B cell (primary cell): Measurements from ENCODE around the gene PCNX3. TPM values are rescaled to one million over a fixed set of nuclear protein-coding genes. Genes with fewer than 3 reads are reported as not detected.

Experiments
- ATAC-seq: fragments of 200-7000 bp; cut with Tn5 transposase; one replicate; pipeline ENCODE4 v1.10.0; 2021; ENCODE audit warnings: low read depth, mild to moderate bottlenecking, moderate number of reproducible peaks, moderate library complexity
- CTCF ChIA-PET: fragments of 350-600 bp; sonication (Branson Sonifier 250); formaldehyde crosslinking; loops from one replicate; lab custom pipeline; 2021; ENCODE audit warnings: antibody characterized with exemption, inconsistent platforms; lab: Charles Lee
- POLR2A ChIA-PET: fragments of 350-600 bp; sonication (Branson Sonifier 250); formaldehyde crosslinking; loops from one replicate; lab custom pipeline; 2021; ENCODE audit warnings: antibody characterized with exemption; lab: Charles Lee
- DNase-seq: peaks from one replicate; pipeline ENCODE4 v3.0.0; 2013
- H2AFZ ChIP-seq: 2 replicates; pipeline ENCODE4 v1.6.1; 2012; ENCODE audit warnings: mild to moderate bottlenecking, low read depth, low read length; ENCODE audit not compliant: insufficient read depth, poor library complexity, severe bottlenecking
- H3K27ac ChIP-seq, 2 donors: 1 replicate in 1 of 2; 2 replicates in 1 of 2; pipeline ENCODE4 v1.5.1; 2012 to 2013; ENCODE audit warnings: low read length in 2 of 2, mild to moderate bottlenecking in 2 of 2, moderate library complexity in 1 of 2
- H3K27me3 ChIP-seq, 4 experiments: fragments of 200-600 bp in 1 of 4; sonication (generic) in 1 of 4; replicated peaks in 1 of 4; 1 replicate in 2 of 4; 2 replicates in 2 of 4; pipeline versions ENCODE4 v1.6.1 to v1.7.0; 2013 to 2016; ENCODE audit warnings: low read length in 3 of 4, mild to moderate bottlenecking in 2 of 4, mixed read lengths in 1 of 4, moderate library complexity in 1 of 4; ENCODE audit not compliant: insufficient read depth in 4 of 4, control insufficient read depth in 3 of 4; ENCODE audit errors: control extremely low read depth in 1 of 4
- H3K36me3 ChIP-seq, 2 experiments: replicated peaks in 1 of 2; 1 replicate in 1 of 2; 2 replicates in 1 of 2; pipeline versions ENCODE4 v1.6.1 to v1.7.1; 2013; ENCODE audit warnings: low read length in 1 of 2; ENCODE audit not compliant: insufficient read depth in 2 of 2, control insufficient read depth in 1 of 2; ENCODE audit errors: control extremely low read depth in 1 of 2, extremely low read depth in 1 of 2
- H3K4me1 ChIP-seq, 2 donors: fragments of 200-600 bp in 1 of 2; sonication (generic) in 1 of 2; 1 replicate in 1 of 2; 2 replicates in 1 of 2; pipeline versions ENCODE4 v1.5.1 to v1.6.1; 2013 to 2017; ENCODE audit warnings: low read length in 2 of 2; ENCODE audit not compliant: control insufficient read depth in 2 of 2, insufficient read depth in 2 of 2
- H3K4me2 ChIP-seq: replicated peaks from 2 replicates; pipeline ENCODE3; 2012; ENCODE audit warnings: mild to moderate bottlenecking, low read depth, low read length; ENCODE audit not compliant: poor library complexity, severe bottlenecking
- H3K4me3 ChIP-seq, 5 experiments: fragments of 200-600 bp in 1 of 5; sonication (generic) in 1 of 5; 1 replicate in 3 of 5; 2 replicates in 2 of 5; pipeline versions ENCODE4 v1.5.1 to v1.7.0; 2011 to 2016; ENCODE audit warnings: low read length in 4 of 5, mild to moderate bottlenecking in 4 of 5, low read depth in 2 of 5, control low read depth in 1 of 5, moderate library complexity in 1 of 5; ENCODE audit not compliant: insufficient read depth in 1 of 5; ENCODE audit errors: control extremely low read depth in 1 of 5, extremely low read depth in 1 of 5
- H3K79me2 ChIP-seq: fragments of 200-600 bp; sonication (generic); one replicate; pipeline ENCODE4 v1.6.0; 2016; ENCODE audit warnings: low read length; ENCODE audit not compliant: control insufficient read depth, insufficient read depth
- H3K9ac ChIP-seq: fragments of 200-600 bp; sonication (generic); 2 replicates; pipeline ENCODE4 v1.6.1; 2017; ENCODE audit warnings: mild to moderate bottlenecking, low read length, moderate library complexity
- H3K9me3 ChIP-seq, 3 donors: one replicate each; pipeline versions ENCODE4 v1.6.1 to v1.7.1; 2013; ENCODE audit warnings: low read length in 2 of 3; ENCODE audit not compliant: control insufficient read depth in 2 of 3, insufficient read depth in 1 of 3; ENCODE audit errors: control extremely low read depth in 1 of 3
- H4K20me1 ChIP-seq: 2 replicates; pipeline ENCODE4 v1.6.0; 2012; ENCODE audit warnings: mild to moderate bottlenecking, low read length; ENCODE audit not compliant: insufficient read depth, control insufficient read depth, poor library complexity, severe bottlenecking
- H3K27ac Mint-ChIP-seq: one replicate; pipeline ENCODE4 v1.8.0; 2021; ENCODE audit warnings: mixed read lengths
- H3K27me3 Mint-ChIP-seq: one replicate; pipeline ENCODE4 v1.8.0; 2021; ENCODE audit warnings: mixed read lengths
- H3K4me1 Mint-ChIP-seq: one replicate; pipeline ENCODE4 v1.8.0; 2021; ENCODE audit warnings: mixed read lengths
- H3K4me3 Mint-ChIP-seq: one replicate; pipeline ENCODE4 v1.8.0; 2021; ENCODE audit warnings: mixed read lengths
- H3K9me3 Mint-ChIP-seq: one replicate; pipeline ENCODE4 v1.8.0; 2022; ENCODE audit warnings: mixed read lengths; ENCODE audit not compliant: insufficient read depth
- CTCF ChIP-seq: fragments of 200-600 bp; IDR thresholded peaks from one replicate; pipeline ENCODE4 v1.8.0; 2022; ENCODE audit warnings: antibody characterized with exemption, mild to moderate bottlenecking
- EZH2 ChIP-seq: IDR thresholded peaks from 2 replicates; pipeline ENCODE4 v1.6.1; 2012; ENCODE audit warnings: borderline replicate concordance, low read depth, mild to moderate bottlenecking, moderate library complexity, low read length; ENCODE audit not compliant: insufficient read depth, poor library complexity, severe bottlenecking
- WGBS: methylation state at CpG from one replicate; pipeline ENCODE4 v1.1.5; 2013; ENCODE audit warnings: missing lambda C conversion rate; ENCODE audit not compliant: insufficient coverage; 5-methylcytosine and 5-hydroxymethylcytosine counted together
- intact Hi-C: fragments of 100-400 bp; cut with micrococcal nuclease; formaldehyde crosslinking; loops from one replicate; pipeline ENCODE4 v1.10.0; 2022
- polyA plus RNA-seq: library from polyadenylated mRNA; depleted of rRNA; stranded (reverse); fragments of >200 nt; gene quantifications from 2 replicates; pipeline ENCODE4 v1.2.3, GENCODE V29; 2012
- total RNA-seq, 2 donors: library from RNA; stranded (reverse); fragments of 120-200 nt in 1 of 2; gene quantifications; 1 replicate in 1 of 2; 2 replicates in 1 of 2; pipeline versions ENCODE4 v1.2.3 to v1.2.4, GENCODE V29; 2013 to 2022

PCNX3 gene
- total and polyA plus RNA-seq, 2 donors (not counting 1 experiment from before 2014, with no cell fraction given) = 61.5 to 62.8 TPM

GRCh38 chr11:65576867-65577755 lies 38.5 kb upstream of the PCNX3 start:
- Mint-ChIP-seq H3K4me3 (peak overlapping the region; percentile 98), H3K27ac (peak overlapping the region; percentile 96), H3K9me3 (no peaks in the 10 kb centered on the region), H3K4me1 (peaks cover 50% of the 10 kb centered on the region), H3K27me3 (no peaks in the 10 kb centered on the region)
- H3K4me3 ChIP-seq = peak overlapping the region; percentile 51 to 90 (median 60)
- H3K9me3 ChIP-seq = no peaks in the 10 kb centered on the region
- ChIA-PET POLR2A (interaction anchor here (0.7 to 7.5 kb wide), 10 partner anchors 11 to 158 kb away, joined by 3 to 53 read pairs (median 8); partner anchors contain the start of genes MAP3K11, NEAT1, PCNX3 and SCYL1), CTCF (interaction anchor here (0.6 to 5.5 kb wide), 12 partner anchors 11 to 538 kb away, joined by 3 to 97 read pairs (median 3); partner anchors contain the start of gene PCNX3)
- peak; percentile 85 for DNase-seq
- intact Hi-C loops = loop anchor here (10.0 kb wide), 1 partner anchor 832 kb away; the partner anchor contains the start of gene RASGRP2
- H3K27me3 ChIP-seq = no peaks in the 10 kb centered on the region
- peaks cover 5 to 37% of the 10 kb centered on the region in 2 experiments for H3K36me3 ChIP-seq
- peak; percentile 25 for ATAC-seq
- peaks cover 27 to 48% of the 10 kb centered on the region in 2 donors for H3K4me1 ChIP-seq
- H3K9ac ChIP-seq = peak overlapping the region; percentile 83
- no peak overlapping the region for H2AFZ ChIP-seq
- H3K27ac ChIP-seq = peak overlapping the region; percentile 92 to 94
- peaks cover 26% of the 10 kb centered on the region for H4K20me1 ChIP-seq
- H3K79me2 ChIP-seq = peaks cover 17% of the 10 kb centered on the region
- peak overlapping the region; percentile 100 for H3K4me2 ChIP-seq
- 8% methylated on average over 15 of the region's 18 CpGs for WGBS
- TF ChIP-seq EZH2 (no peak), CTCF (no peak)
